H54 (cell line): ENCODE measurements around the gene VPREB3.

Experiments
- DNase-seq: peaks from one replicate; pipeline ENCODE4 v3.0.0; 2011; ENCODE audit warnings: low spot score, mixed read lengths; ENCODE audit not compliant: insufficient read length
- FAIRE-seq: peaks from 3 replicates; lab custom pipeline; 2011; peaks lifted over from hg19 to GRCh38; lab: Jason Lieb, UNC
- POLR2A ChIP-seq: IDR thresholded peaks from 2 replicates; pipeline ENCODE4 v1.6.1; 2011; ENCODE audit warnings: low read depth, mild to moderate bottlenecking, low read length

The VPREB3 gene, protein sequence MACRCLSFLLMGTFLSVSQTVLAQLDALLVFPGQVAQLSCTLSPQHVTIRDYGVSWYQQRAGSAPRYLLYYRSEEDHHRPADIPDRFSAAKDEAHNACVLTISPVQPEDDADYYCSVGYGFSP

GRCh38 chr22:23754220-23754919, at the start of gene VPREB3:
Gene VPREB3 (minus strand): TSS chr22:23754425. CDS start chr22:23754363, 62 bp downstream.
- no peak for TF ChIP-seq POLR2A
- FAIRE-seq (no peak), DNase-seq (no peak)

- FAIRE-seq (no peak), DNase-seq (no peak)
- no peak for TF ChIP-seq POLR2A
Measured at GRCh38 chr22:23803001-23803819, 49.0 kb upstream of the VPREB3 start.

DNA sequence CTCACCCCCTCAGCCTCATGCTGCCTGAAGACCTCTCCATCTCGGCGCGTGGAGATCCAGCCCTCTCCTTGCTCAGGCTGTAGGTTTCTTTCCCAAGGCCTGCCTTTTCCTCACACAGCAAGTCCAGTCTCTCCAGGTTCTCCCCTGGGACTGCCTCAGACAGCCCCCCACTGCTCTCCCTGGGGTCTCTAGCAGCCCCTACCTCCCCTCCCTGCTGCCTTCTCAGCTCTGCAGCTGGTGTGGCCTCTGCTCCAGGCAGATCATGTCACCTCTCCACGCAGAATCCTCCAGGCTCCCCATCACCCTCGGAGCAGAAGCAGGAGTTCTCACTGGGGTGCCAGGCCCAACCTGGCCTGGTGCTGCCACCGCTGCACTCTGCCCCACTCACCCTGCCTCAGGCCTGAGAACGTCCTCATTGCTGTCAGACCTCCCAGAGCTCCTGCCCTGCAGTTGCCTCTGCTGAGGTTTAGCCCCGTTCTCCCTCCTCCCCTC, 47.7 kb upstream of the VPREB3 start:
- no peak for TF ChIP-seq POLR2A

DNA sequence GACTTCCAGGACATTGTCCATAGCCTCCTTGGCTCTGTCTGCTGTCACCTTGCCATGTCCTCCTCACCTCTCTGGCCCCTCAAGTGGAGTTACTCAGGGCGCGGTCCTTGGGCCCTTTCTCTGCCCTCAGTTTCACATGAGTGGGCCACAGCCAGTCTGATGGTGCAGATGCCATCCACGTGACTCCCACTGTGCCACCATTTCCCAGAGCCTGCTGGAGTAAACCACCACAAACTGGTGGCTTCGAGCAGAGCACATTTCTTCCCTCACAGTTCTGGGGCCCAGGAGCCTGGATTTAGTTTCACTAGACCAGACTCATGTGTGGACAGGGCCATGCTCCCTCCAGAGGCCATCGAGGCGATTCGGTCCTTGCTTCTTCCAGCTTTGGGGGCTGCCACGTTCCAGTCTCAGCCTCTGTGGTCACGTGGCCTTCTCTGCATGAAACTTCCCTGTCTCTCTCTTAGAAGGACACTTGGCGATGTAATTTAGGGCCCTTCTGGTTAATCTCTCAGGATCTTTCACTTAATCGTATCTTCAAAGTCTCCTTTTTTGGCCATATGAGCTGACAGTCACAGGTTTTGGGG, 47.1 kb upstream of the VPREB3 start:
- FAIRE-seq (no peak), DNase-seq (no peak)
- TF ChIP-seq POLR2A: no peak

More for the DNA sequence above, 47.7 kb upstream of the VPREB3 start:
- FAIRE-seq: no peak
- no peak for DNase-seq

DNA sequence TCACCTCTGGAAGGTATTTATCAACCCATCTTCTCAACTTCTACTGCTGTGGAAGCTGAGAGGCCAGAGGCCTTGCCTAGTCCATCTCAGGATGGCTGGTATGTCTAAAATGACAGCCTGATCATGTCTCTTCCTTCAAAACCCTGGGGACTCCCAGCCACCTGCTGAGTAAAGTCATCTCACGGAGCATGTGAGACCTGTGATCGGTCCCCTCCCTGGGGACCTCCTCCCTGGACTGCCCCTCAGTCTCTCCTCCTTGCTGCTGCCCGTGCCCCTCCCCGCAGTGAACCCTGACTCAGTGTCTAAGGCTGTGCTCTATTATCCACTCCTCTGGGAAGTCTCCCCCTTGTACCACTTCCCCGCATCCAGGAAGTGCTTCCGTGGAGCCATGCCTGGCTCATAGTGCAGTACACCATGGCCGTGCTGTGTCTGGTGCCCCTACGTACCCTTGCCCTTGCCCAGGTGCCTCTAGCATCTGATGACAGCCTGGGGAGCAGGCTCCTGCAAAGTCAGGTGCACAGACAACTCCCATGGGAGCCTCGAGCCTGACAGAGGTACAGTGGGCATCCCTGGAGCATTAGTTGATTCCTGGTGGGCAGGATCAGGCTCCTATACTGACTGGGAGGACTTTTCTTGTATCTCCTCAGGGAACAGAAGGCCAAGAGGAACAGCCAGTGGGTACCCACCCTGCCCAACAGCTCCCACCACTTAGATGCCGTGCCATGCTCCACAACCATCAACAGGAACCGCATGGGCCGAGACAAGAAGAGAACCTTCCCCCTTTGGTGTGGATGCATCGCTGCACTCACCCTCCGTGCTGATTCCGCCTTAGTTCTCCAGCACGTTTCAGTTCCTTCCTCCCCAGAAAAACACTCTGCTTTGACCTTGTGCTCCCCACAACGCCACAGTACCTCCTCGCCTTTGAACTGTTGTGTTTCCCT, 46.3 kb upstream of the VPREB3 start:
- FAIRE-seq (no peak), DNase-seq (no peak)
- no peak for TF ChIP-seq POLR2A

- no peak for FAIRE-seq
- TF ChIP-seq POLR2A: no peak
- no peak for DNase-seq
Measured at GRCh38 chr22:23796461-23796860, 42.2 kb upstream of the VPREB3 start.

- DNase-seq: no peak
- FAIRE-seq: no peak
Measured at GRCh38 chr22:23793326-23793725, 39.1 kb upstream of the VPREB3 start.

DNA sequence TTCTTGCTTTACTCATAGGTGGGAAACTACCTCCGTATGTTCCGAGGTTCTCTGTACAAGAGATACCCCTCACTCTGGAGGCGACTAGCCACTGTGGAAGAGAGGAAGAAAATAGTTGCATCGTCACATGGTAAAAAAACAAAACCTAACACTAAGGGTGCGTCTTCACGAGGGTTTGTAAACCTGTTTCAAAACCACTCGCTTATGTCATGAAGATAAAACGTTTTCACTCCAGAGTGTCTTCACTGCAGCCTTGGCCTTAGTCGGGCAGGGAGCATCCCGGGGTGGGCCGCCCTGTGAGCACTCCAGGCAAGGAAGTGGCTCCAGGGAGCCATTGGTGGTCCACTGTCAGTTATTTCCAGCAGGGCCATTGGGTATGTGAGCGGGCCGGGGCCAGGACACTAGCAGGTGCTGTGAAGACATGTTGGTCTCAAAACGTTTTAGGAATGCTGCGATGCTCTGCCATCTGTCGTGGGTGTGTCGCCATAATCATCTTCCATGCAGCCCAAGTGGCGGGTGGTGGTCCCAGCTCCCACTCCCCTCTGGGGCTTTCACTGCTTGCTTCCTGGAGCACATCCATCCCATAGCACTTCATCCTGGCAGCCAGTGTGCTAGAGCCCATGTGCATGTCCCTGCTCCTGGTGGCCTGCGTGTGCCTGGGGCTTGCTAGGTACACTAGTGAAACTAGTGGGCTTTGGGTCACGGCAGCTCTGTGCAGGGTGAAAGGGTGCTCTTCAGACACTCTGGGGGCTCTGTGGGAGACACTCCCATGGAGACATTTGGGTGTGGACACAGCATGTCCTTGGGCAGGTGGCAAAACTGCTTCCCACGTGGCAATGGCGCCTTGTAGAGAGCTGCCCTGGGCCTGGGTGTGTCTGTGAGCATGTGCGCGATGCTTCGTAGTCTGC, 37.8 kb upstream of the VPREB3 start:
- FAIRE-seq: no peak
- no peak for DNase-seq
- no peak for TF ChIP-seq POLR2A

More at GRCh38 chr22:23793326-23793725, 39.1 kb upstream of the VPREB3 start:
- TF ChIP-seq POLR2A: no peak

DNA sequence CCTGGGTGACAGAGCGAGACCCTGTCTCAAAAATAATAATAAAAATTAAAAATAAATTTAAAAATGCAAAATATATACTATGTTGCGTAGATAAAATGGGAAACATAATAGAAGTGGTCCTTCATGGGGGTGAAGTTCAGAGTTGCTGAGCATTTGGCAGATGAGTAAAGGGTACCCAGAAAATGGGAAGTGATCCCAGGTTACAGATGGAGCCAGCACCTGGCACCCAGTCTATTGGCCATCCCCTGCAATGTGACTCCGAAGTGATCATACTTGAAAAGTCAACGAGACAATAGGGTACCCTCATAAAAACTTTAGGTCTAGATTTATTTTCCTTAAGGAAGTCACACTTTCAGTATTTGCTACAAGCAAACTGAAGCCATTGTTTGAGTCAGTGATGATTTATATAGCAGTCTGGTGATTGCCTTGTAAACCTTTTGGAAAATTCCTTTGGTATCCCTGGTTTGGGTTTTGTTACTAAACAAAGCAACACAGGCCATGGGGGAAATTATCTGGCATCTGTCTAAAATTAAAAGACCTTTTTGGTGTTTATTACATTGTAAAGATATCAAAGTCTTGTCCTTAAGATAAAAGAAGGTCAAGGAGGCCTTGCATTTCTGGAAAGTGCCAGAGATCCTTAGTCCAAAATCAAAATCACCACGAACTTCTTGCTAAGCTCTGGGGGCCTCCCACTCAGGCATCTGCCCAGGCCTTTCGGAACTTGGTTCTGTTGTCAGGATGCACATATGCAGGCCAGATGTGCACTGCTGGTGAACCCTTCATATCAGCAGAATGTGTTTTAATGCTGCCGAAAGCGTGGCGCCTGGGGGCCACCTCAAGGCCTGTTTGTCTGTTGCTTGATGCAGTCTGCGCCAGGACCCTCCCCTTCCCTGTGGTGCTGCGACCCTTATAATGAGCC, 36.9 kb upstream of the VPREB3 start:
- FAIRE-seq: no peak
- no peak for DNase-seq
- TF ChIP-seq POLR2A: no peak

GRCh38 chr22:23789638-23790037, 35.4 kb upstream of the VPREB3 start:
- FAIRE-seq (no peak), DNase-seq (no peak)
- TF ChIP-seq POLR2A: no peak

GRCh38 chr22:23789121-23789520, 34.9 kb upstream of the VPREB3 start:
- DNase-seq (no peak), FAIRE-seq (no peak)
- no peak for TF ChIP-seq POLR2A
